HG02623 (cell line): Measurements from ENCODE around the gene GLOD5.

Experiments
- ATAC-seq: cut with Tn5 transposase; IDR thresholded peaks from one replicate; pipeline ENCODE4 v1.9.1; 2021; ENCODE audit warnings: moderate library complexity; ENCODE audit not compliant: unreplicated experiment

GLOD5 gene

GRCh38 chrX:48753708-48754228 is 7.8 kb upstream of the GLOD5 start:
- no peak for ATAC-seq

GRCh38 chrX:48754238-48754637 is 7.3 kb upstream of the GLOD5 start:
- no peak for ATAC-seq

DNA sequence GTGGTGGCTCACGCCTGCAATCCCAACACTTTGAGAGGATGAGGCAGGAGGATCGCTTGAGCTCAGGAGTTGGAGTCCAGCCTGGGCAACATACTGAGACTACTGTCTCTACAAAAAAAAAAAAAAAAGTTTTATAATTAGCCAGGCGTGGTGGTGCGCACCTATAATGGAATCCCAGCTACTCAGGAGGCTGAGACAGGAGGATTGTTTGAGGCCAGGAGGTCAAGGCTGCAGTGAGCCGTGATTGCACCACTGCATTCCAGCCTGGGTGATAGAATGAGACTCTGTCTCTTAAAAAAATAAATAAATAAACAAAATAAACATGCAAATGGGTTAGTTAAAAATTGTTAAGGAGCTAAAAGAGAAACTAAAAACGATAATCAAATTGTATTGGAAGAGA is 7.7 kb downstream of the GLOD5 start:
- ATAC-seq, result no peak

DNA sequence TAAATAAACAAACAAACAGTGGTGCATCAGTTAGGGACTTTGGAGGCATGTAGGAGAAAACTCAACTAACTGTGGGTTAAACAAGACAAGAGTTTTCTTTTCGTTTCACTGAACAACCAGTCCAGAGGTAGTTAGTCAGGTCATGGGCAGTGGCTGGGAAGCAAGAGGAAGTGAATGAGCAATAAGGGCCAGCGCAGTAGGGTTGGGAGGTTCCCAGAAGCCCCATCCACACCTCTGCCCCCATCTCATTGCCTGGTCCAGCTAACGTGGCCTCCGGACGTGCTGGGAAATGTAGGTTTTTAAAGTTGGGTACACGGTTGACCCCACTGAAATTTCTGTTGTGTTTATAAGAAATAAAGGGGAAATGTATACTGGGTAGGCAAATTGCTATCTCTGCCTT is 8.7 kb downstream of the GLOD5 start:
- ATAC-seq, result no peak

DNA sequence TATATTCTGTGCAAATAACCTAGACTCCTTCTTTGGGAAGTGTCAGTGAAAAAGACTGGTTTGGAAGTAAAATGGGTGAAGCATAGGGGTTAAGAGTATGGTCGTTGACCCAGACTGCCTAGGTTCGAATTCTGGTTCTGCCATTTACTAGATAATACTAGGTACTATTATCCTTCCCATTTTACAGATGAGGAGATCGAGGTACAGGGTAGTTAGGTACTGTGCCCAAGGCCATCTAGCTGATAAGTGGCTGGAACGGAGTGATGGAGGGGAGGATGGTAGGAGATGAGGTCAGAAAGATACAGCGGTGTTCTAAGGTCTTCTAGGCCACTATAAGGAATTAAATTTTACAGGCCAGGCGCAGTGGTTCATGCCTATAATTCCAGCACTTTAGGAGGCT is 11.1 kb downstream of the GLOD5 start:
- no peak for ATAC-seq

- ATAC-seq, result no peak
These were observed 15.4 kb downstream of the GLOD5 start for GRCh38 chrX:48776818-48777439.

- no peak for ATAC-seq
These were observed 17.9 kb downstream of the GLOD5 start for GRCh38 chrX:48779399-48779798.

DNA sequence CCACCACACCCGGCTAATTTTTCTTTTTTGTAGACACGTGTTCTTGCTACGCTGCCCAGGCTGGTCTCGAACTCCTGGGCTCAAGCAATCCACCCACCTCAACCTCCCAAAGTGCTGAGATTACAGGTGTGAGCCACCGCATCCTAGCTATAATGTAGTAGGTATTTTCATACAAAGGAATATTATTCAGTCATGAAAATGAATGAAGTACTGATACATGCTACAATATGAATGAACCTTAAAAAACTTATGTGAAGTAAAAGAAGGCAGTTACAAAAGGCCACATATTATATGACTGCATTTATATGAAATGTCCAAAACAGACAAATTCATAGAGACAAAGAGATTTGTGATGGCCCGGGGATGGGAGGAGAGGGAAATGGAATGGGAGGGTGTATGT is 20.2 kb downstream of the GLOD5 start:
- no peak for ATAC-seq

GRCh38 chrX:48782216-48782615 is 20.7 kb downstream of the GLOD5 start:
- no peak for ATAC-seq

- no peak for ATAC-seq
These were observed 21.2 kb downstream of the GLOD5 start for GRCh38 chrX:48782795-48783194.

DNA sequence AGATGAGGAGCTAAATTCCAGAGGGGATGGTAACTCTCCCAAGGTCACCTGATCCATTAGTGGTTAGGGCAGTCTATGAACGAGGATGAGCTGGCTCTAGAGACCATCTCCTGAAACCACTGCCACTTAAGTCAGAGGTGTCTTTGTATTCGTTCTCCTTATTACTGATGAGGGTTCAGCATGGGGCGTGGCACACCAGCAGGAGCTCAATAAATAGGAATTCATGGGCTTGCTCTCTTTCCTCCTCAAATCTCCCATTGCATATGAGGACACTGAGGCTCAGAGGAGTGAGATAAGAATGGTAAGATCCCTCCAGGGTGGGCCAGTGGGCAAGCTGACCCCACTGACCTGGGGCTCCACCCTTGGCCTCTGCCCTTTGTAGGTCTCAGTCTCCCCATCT is 23.2 kb downstream of the GLOD5 start:
- no peak for ATAC-seq

DNA sequence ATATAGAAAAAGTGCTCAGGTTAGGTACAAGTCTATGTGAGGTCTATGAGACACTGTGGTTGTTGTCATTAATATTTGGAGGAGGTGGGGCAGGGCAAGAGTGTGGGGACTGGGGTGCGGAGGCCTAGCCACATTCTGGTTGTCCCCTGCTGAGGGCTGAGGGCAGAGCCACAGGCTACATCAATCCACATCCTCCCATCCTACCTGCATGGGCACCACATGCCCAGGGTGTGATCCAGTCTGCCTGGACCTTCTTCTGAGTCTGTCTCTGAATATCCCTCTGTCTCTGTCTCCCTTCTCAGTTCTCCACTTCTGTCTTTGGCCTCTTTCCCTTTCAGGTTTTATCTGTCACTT is 23.6 kb downstream of the GLOD5 start:
- no peak for ATAC-seq

DNA sequence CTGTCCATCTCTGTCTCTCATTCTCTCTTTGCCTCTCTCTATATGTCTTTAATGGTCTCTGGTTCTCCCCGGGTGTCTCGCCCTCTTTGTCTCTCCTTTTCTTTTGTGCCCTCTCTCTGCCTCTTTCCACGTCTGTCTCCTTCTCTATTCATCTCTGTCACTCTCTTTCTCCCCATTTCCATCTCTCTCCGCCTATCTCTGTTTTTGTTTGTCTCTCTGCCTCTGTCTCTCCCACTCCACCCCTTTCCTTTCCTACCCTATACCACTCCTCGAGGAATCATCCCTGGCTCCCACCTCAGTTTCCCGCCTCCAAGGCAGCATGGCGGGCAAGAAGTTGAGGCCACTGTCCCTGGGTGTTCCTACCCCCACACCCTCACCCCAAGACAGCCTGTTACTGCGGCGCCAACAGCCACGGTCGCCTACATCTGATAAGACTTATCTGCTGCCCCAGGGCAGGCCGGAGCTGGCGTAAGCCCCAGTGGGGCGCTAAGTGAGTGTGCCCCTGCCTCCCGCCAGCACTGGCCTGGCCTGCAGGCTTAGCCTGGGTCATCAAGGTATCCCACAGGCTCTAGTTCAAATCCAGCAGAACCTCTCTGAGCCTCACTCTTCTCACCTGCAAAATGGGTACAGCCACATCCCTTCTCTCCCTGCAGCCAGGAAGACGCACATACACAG is 24.1 kb downstream of the GLOD5 start:
- ATAC-seq, result no peak

DNA sequence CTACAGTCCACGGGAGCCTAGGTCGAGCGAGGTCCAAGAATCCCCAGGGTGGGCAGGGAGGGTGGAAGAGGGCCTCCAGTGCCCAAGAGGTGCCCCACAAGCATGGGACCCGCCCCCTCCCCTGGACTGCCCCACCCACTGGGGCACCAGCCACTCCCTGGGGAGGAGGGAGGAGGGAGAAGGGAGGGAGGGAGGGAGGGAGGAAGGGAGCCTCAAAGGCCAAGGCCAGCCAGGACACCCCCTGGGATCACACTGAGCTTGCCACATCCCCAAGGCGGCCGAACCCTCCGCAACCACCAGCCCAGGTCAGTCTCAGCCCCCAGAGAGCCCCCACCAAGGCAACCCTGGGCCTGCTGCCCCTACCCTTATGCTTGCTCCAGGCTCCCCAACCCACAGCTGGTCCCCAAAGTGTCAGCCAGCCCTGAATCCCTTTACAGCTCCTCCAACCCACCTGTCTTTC is 24.8 kb downstream of the GLOD5 start, which contains the start of gene GATA1:
Gene GATA1, plus strand, starts transcription at position 250 of the 460 bp plus-strand sequence. CDS start 4,520 bp downstream, outside the sequence.
- no peak for ATAC-seq

DNA sequence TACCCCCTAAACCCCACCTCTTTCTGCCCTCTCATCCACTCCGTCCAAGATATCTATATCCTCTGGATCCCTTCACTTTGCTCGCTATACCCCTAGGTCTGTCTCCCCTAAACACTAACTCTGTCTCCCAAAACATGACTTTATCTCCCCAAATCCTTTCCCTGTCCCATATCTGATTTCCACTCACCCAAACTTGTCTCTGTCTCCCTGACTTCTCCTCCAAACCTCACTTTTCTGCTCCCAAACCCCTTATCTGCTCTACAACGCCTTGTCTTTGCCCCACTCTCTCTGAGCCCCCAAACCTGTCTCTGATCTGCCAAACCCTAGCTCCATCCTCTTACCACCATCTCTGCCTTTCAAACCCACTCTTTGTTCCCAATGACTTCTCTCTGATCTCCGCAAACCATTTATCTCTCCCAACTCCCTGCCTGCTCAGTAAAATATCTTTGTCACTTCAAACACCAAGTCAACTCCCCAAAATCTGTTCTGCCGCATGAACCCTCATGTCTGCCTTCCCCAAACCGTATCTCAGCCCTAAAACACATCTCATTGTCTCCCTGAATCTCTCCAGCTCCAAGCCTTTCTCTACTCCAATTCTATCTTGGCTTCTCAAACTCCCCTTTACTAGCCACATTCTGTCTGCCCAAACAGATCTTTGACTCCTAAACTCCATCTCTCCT is 25.4 kb downstream of the GLOD5 start:
- ATAC-seq, result no peak

- ATAC-seq, result no peak
These were observed 26.2 kb downstream of the GLOD5 start for GRCh38 chrX:48787505-48788443.

- ATAC-seq, result no peak
These were observed 28.0 kb downstream of the GLOD5 start for GRCh38 chrX:48789366-48790220.

- ATAC-seq, result no peak
These were observed 28.9 kb downstream of the GLOD5 start for GRCh38 chrX:48790477-48790876.

DNA sequence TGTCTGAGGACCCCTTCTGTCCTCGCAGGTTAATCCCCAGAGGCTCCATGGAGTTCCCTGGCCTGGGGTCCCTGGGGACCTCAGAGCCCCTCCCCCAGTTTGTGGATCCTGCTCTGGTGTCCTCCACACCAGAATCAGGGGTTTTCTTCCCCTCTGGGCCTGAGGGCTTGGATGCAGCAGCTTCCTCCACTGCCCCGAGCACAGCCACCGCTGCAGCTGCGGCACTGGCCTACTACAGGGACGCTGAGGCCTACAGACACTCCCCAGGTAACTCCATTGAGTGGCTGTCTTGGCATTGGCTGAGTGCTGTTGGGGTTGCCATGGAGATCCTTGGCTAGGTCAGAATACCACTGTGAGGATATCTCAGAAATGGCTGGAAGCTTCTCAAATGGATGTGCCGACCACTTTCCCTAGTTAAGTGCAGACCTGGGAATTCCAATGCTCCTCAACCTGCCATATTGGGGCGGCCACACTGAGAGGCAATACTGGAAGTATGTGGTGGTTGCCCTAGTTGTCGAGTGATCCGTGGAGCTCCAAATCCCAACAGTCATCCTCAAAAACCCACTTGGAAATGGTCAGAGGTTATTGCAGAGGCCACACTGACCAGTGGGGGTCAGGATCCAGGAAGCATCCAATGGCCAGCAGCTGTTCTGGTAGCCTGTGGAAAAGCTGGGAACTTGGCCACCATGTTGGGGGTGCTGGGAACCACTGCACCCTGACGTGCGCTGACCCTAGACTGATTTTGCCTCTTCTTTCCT is 29.7 kb downstream of the GLOD5 start:
- ATAC-seq, result no peak
